GM23248 (cell line): ENCODE results near the gene NUP214.

ENCODE experiments used
- EZH2 ChIP-seq: fragments of 200-600 bp; sonication (generic); IDR thresholded peaks from 2 replicates; pipeline ENCODE4 v1.6.1; 2018; ENCODE audit warnings: antibody characterized with exemption, mild to moderate bottlenecking; ENCODE audit not compliant: insufficient read depth, poor library complexity, severe bottlenecking
- EZH2phosphoT487 ChIP-seq: fragments of 200-600 bp; sonication (generic); IDR thresholded peaks from 2 replicates; pipeline ENCODE4 v1.6.1; 2018; ENCODE audit warnings: antibody characterized with exemption, moderate library complexity, mild to moderate bottlenecking, low read depth; ENCODE audit not compliant: insufficient read depth

GRCh38 chr9:131280660-131281059 lies 155.3 kb downstream of the NUP214 start:
- TF ChIP-seq EZH2 (no peak), EZH2phosphoT487 (no peak)
